Fibroblast of pulmonary artery (primary cell): ENCODE data around the gene DUT.

Source experiments
- DNase-seq: peaks from one replicate; pipeline ENCODE4 v3.0.0-alpha.2; 2010; ENCODE audit warnings: low read depth
- H3K4me3 ChIP-seq: replicated peaks from 2 replicates; pipeline ENCODE4 v1.5.1; 2011; ENCODE audit warnings: low read depth, mild to moderate bottlenecking, control low read depth, low read length, moderate library complexity
- TF ChIP-seq, protein P1 (sequence below): IDR thresholded peaks from 2 replicates; pipeline ENCODE4 v1.5.1; 2011; ENCODE audit warnings: mild to moderate bottlenecking, control low read depth, low read length, inconsistent platforms; ENCODE audit errors: missing control alignments

Gene DUT

DNA sequence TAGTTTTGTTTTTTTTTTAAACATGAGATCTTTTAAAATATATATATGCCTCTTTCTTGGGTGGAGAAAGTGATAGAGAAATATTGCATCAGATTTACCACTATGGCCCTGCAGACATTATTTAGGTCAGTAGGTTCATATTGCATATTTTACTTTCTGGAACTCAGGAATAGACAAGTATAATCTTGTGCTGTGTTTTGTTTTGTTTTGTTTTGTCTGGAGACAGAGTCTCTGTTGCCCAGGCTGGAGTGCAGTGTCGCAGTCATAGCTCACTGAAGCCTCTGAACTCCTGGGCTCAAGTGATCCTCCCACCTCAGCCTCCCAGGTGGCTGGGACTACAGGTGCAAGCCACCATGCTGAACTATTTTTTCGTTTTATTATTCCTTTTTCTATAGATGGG is 21.5 kb upstream of the DUT start:
- no peak for DNase-seq
- TF ChIP-seq, protein P1, sequence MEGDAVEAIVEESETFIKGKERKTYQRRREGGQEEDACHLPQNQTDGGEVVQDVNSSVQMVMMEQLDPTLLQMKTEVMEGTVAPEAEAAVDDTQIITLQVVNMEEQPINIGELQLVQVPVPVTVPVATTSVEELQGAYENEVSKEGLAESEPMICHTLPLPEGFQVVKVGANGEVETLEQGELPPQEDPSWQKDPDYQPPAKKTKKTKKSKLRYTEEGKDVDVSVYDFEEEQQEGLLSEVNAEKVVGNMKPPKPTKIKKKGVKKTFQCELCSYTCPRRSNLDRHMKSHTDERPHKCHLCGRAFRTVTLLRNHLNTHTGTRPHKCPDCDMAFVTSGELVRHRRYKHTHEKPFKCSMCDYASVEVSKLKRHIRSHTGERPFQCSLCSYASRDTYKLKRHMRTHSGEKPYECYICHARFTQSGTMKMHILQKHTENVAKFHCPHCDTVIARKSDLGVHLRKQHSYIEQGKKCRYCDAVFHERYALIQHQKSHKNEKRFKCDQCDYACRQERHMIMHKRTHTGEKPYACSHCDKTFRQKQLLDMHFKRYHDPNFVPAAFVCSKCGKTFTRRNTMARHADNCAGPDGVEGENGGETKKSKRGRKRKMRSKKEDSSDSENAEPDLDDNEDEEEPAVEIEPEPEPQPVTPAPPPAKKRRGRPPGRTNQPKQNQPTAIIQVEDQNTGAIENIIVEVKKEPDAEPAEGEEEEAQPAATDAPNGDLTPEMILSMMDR: no peak
- H3K4me3 ChIP-seq: no peak overlapping the region

DNA sequence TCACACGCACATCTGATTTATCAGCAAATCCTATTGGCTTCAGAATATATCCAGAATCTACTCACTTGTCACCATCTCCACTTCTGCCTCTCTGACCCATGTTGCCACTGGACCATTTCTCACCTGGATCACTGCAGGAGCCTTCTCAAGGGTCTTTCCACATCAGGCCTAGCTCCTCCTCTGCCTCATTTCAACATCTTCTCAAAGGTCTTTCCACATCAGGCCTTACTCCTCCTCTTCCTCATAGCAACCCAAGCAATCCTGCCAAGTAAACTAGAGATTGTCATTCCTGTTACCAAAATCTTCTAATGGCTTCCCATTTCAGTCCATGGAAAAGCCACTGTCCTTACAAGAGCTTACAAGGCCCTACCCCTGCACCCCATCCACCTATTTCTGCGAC is 18.0 kb upstream of the DUT start:
- H3K4me3 ChIP-seq: no peak overlapping the region
- no peak for DNase-seq
- TF ChIP-seq, protein P1: no peak

DNA sequence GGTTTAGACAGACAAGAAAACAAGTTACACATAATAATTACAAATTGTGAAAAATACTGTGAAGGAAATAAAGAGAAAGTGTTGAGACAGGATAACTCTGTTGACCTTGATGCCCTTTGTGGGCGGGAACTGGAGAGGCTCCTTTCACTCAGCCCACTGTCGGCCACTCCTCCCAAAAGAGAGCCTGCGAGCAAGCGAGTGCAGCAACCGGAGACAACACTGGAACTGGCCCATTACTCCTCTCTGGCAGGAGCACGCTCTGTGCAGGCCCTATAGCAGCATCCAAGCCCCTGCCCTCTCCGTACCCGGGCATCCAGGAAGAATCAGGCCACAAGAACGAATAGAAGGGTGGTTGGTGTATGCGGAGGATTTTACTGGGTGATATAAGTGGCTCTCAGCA is 16.2 kb upstream of the DUT start:
- no peak overlapping the region for H3K4me3 ChIP-seq
- TF ChIP-seq, protein P1: no peak
- DNase-seq: no peak

DNA sequence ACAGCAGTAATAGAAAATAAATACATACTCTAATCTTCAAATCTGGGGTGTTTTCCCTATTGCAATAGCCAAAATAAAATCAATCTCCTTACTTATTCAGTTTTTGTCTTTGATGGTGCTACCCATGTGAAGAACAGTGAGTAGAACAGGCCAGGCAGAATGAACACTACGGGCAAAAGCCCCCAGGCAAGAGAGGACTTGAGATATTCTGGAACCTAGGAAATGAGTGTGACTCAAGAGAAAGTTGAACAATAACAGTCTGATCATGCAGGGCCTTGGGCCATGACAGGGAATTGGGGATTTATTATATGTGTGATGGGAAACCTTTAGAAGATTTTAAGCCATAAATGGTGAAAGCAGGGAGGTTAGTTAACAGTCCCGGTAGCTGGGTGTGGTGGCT is 14.0 kb upstream of the DUT start:
- TF ChIP-seq, protein P1: no peak
- no peak for DNase-seq
- no peak overlapping the region for H3K4me3 ChIP-seq

DNA sequence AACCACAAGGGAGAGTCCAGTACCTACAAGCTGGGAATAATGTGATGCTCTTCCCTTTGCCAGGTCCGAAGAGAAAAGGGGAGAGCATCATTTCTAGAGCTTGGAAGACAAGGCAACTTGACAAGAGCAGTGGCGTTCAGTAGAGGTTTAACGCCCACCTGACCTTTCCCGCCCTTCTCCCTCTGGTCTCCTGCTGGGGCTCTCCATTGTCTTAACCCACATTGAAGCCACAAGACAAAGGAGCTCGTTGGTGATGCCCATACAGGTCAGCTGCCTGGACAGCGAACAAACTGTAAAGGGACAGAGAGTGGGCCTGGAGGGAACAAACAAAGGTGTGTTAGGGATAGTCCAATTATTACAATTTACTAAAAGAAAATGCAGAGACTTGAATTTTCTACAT is 13.1 kb upstream of the DUT start:
- TF ChIP-seq, protein P1: no peak
- no peak overlapping the region for H3K4me3 ChIP-seq
- DNase-seq: no peak

DNA sequence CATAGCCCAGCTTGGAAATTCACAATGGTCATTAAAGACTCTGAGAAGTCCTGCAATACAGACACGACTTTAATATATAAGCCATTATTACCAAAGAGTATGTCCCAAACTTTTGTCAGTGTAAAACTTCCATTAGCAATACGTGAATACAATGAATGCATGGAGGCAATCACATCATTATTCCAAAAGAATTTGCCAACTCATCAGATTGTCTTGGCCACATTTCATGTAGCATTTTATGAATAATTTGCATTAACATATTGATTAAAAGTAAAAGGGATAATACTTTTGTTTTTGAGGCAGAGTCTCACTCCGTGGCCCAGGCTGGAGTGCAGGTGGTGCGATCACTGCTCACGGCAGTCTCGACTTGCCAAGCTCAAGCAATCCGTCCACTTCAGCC is 7.9 kb upstream of the DUT start:
- no peak for DNase-seq
- H3K4me3 ChIP-seq: no peak overlapping the region
- TF ChIP-seq, protein P1: no peak

DNA sequence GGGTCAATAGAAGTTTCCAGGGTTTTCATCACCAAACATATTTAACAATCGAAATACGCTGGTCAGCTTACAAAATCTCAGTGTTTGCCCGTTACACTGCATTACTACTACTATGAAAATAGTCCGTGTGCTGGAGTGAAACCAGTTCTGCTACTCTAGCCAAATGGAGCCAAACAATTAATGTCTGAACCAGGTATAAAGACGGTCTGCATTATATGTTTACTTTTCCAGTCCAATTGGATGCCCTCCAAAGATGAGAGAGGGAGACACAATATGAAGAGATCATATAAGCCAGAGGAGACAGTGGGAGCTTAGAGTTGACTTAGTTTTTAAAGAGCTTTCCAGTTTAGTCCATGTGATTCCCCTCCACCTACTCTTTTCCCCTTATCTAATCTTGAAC is 6.3 kb upstream of the DUT start:
- no peak for DNase-seq
- TF ChIP-seq, protein P1: no peak
- no peak overlapping the region for H3K4me3 ChIP-seq
